Kidney capillary endothelial cell (primary cell): ENCODE data around the gene RPTOR.
"Not testable (repeated sequence)": the region's sequence is repeated elsewhere in the genome, so short reads cannot be mapped to it uniquely, and the experiment has no call there.

Experiments used
- DNase-seq: peaks from one replicate; pipeline ENCODE4 v3.0.0-alpha.2; 2018; ENCODE audit warnings: low spot score

Gene RPTOR

GRCh38 chr17:80516171-80516932 lies 28.3 kb upstream of the RPTOR start:
- DNase-seq, result no peak

GRCh38 chr17:80517641-80518040 lies 27.0 kb upstream of the RPTOR start:
- DNase-seq, result no peak

- DNase-seq, result no peak
Measured at GRCh38 chr17:80518392-80518791, 26.2 kb upstream of the RPTOR start.

- no peak for DNase-seq
Measured at GRCh38 chr17:80519091-80519781, 25.4 kb upstream of the RPTOR start.

GRCh38 chr17:80520810-80521455 lies 23.7 kb upstream of the RPTOR start:
- DNase-seq, result no peak

GRCh38 chr17:80523054-80523744 lies 21.4 kb upstream of the RPTOR start:
- no peak for DNase-seq

- DNase-seq, result no peak
Measured at GRCh38 chr17:80523956-80524712, 20.5 kb upstream of the RPTOR start.

GRCh38 chr17:80526116-80526910 lies 18.3 kb upstream of the RPTOR start:
- DNase-seq, result no peak

- DNase-seq, result no peak
Measured at GRCh38 chr17:80527016-80527645, 17.5 kb upstream of the RPTOR start.

GRCh38 chr17:80528536-80528935 lies 16.1 kb upstream of the RPTOR start:
- DNase-seq, result no peak

GRCh38 chr17:80529104-80529903 lies 15.3 kb upstream of the RPTOR start:
- DNase-seq, result no peak

GRCh38 chr17:80529904-80530292 lies 14.7 kb upstream of the RPTOR start:
- DNase-seq, result no peak

- DNase-seq, result no peak
Measured at GRCh38 chr17:80531400-80531799, 13.2 kb upstream of the RPTOR start.

- not testable (repeated sequence) for DNase-seq
Measured at GRCh38 chr17:80537386-80537785, 7.3 kb upstream of the RPTOR start.

GRCh38 chr17:80538484-80538883 lies 6.2 kb upstream of the RPTOR start:
- no peak for DNase-seq

GRCh38 chr17:80539022-80539641 lies 5.5 kb upstream of the RPTOR start:
- no peak for DNase-seq

- DNase-seq, result no peak
Measured at GRCh38 chr17:80545499-80545826, 825 bp downstream of the RPTOR start.

- DNase-seq, result no peak
Measured at GRCh38 chr17:80546267-80546666, 1.6 kb downstream of the RPTOR start.

GRCh38 chr17:80552523-80552922 lies 7.9 kb downstream of the RPTOR start:
- no peak for DNase-seq
